A204.1 (cell line): Measurements from ENCODE around the gene LRRC8A.
"Not testable (repeated sequence)": the region's sequence is repeated elsewhere in the genome, so short reads cannot be mapped to it uniquely, and the experiment has no call there.

Experiments
- FAIRE-seq: peaks from 2 replicates; lab custom pipeline; 2012; peaks lifted over from hg19 to GRCh38; lab: Jason Lieb, UNC

Gene LRRC8A

DNA sequence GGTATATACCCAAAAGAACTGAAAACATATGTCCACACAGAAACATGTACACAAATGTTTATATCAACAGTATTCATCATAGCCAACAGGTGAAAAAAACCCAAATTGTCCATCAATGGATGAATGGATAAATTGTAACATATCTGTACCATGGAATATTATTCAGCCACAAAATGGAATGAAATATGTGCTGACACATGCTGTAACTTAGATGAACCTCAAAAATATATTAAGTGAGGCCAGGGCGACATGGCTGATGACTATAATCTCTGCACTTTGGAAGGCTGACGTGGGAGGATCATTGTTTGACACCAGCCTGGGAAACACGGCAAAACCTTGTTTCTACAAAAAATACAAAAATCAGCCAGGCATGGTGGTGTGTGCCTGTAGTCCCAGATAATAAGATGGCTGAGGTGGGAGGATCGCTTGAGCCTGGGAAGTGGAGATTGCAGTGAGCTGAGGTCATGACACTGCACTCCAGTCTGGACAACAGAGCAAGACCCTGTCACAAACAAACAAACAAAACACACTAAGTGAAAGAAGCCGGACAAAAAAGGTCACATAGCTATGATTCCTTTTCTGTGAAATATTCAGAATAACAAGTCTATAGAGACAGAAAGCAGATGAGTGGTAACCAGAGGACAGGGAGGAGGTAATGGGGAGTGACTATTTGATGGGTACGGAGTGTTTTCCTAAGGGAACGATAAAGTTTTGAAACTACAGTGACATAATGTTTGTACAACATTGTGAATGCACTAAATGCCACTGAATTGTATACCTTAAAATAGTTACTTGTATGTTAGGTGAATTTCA is 11.6 kb upstream of the LRRC8A start:
- no peak for FAIRE-seq

GRCh38 chr9:128870941-128871265 is 11.0 kb upstream of the LRRC8A start:
- FAIRE-seq: not testable (repeated sequence)

GRCh38 chr9:128877852-128878251 is 4.1 kb upstream of the LRRC8A start:
- FAIRE-seq: no peak

GRCh38 chr9:128882677-128883603 is 1.0 kb downstream of the LRRC8A start:
- FAIRE-seq: no peak

- no peak for FAIRE-seq
Measured at GRCh38 chr9:128884164-128884563, 2.2 kb downstream of the LRRC8A start.

DNA sequence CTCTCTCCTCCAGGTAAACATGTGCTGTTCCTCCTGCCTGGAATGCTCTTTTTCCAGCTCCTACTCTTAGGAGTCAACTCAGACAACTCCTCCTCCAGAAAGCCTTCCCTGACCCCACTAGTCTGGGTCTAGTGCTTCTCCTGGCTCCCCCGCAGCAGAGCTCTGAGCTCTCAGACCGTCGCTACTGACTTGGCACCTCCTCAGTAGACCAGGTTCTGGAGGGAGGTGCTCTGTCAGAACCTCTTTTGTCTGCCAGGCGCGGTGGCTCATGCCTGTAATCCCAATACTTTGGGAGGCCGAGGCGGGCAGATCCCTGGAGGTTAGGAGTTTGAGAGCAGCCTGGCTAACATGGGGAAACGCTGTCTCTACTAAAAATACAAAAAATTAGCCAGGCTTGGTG is 3.4 kb downstream of the LRRC8A start:
- FAIRE-seq: no peak

GRCh38 chr9:128885798-128886197 is 3.9 kb downstream of the LRRC8A start:
- FAIRE-seq: no peak

- no peak for FAIRE-seq
Measured at GRCh38 chr9:128886211-128886891, 4.4 kb downstream of the LRRC8A start.

DNA sequence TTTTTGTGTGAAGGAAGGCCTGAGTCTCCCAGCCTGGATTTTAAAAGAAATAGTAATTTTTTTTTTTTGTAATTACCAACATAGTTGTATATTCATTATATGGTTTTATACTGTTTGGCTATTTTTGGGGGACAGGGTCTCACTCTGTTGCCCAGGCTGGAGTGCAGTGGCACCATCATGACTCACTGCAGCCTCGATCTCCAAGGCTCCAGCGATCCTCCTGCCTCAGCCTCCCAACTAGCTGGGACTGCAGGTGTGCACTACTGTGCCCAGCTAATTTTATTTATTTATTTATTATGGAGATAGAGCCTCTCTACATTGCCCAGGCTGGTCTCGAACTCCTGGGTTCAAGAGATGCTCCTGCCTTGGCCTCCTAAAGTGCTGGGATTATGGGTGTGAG is 5.1 kb downstream of the LRRC8A start:
- no peak for FAIRE-seq

DNA sequence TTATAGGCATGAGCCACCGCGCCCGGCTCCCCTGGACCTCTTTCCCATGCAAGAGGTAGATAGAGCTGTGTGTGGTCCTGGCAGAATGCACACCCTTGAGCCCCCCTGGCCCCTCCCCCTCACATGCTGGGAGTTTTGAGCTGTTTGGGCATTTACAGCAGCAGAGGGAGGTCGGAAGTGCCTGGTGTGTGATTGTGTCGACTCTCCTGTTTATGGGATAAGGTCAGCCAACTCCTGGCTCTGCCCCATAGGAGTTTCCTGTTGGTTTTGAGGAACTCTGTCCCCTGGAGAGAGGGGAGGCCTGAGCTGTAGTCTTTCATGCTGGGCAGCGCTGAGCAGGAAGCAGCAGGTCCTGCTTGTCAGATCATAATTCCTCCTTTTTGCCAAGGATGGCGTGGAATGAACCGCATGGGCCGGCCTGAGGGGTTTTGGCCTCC is 6.0 kb downstream of the LRRC8A start:
- FAIRE-seq: no peak

DNA sequence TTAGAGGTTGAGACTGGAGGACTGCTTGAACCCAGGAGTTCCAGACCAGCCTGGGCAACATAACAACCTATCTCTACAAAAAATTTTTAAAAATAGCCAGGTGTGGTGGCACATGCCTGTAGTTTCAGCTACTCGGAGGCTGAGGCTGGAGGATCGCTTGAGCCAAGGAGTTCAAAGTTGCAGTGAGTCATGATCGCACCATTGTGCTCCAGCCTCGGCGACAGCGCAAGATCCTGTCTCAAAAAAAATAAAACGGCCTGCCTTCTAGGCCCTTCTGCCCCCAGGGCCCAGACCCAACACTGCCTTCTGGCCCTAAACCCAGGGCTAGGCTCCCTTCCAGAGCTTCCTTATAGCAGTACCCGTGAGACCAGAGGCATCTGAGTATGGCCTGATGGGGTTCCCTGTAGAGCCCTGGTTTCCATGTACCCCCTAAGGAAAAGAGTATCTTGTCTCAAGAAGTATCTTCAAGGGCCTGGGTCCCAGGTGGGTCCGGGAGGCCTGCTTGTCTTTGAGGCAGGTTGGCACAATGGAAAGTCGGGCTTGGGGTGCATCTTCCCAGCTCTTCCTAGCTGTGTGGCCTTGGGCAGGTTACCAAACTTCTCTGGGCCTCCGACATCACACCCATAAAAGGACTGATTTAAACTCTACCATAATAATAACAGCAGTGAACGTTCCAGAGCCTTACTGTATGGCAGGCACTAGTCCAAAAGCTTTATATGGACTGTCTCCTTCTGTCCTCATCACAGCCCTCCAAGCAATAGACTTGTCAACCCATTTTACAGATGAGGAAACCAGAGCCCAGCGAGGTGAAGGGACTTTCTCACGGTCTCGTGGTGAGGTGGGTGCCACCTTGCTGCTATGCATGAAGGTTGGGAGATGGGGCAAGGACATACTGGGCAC is 9.6 kb downstream of the LRRC8A start:
- no peak for FAIRE-seq

DNA sequence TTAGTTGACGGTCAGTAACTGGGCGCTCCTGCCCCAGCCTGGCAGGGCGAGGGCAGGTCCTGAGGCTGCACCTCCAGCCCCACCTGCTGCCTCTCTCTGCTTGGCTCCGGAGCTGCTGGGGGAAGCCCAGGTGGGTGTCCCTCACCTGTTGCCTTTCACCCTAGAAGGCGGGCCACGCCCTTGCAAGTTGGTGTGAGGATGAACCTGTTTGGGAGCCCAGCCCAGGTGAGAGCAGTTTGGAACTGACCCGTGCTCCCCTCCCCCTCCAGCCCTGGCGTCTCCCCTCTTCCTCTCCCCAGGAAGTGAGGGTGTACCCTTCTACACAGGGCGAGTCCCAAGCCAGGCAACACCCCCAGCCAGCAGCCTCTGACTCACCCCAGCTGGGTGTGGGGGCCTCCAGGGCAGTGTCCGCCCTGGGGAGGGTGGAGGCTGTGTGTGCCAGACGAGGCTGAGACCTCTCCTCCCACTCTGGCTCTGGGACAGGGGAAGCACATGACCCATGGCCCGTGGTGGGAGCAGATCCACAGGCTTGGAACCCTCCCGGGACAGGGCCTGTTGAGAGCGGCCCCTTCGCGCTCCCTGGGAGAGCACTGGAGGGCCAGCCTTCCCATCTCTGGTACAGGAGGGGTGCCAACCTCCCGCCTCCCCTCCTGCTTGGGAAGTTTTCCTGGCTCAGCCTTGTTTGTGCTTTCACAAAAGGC is 10.4 kb downstream of the LRRC8A start:
- no peak for FAIRE-seq

- FAIRE-seq: no peak
Measured at GRCh38 chr9:128893354-128893753, 11.4 kb downstream of the LRRC8A start.

GRCh38 chr9:128894764-128895163 is 12.8 kb downstream of the LRRC8A start:
- FAIRE-seq: no peak

DNA sequence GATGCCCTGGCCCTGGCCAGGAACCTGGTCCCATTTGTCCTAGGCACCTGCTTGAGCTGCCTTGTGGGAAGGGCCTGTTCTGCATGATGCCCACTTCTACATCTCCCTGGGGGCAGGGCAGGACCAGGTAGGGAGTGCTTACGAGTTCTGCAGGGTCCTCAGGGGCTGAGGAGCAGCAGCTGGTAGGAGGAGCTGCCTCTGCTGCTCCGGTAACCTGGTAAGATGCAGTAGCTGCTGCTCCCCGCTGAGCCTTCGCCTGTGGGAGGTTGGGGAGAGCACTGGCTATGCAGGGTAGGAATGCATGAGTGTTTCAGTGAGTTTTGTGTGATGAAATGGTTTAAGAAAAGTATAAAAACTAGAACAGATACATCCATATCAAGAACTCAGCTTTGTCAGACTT is 13.6 kb downstream of the LRRC8A start:
- FAIRE-seq: no peak

DNA sequence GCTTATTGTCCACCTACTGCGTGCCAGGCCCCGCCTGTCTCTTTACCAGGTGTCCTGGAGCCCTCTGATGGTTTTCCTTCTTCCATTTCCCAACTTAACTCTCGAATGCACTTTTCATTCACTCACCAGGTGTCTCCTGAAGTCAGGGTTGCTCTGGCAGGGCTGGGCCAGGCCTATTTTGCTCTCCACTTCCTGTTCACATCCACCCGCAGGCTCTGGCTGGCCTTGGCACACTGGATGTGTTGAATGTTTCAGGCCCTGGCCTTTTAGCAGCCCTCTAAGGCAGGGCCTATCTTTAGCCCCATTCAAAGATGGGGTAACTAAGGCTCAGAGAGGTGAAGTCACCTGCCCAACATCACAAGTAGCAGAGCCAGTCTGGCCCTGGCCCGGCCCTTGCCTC is 16.4 kb downstream of the LRRC8A start:
- FAIRE-seq: no peak

GRCh38 chr9:128898845-128899565 is 17.1 kb downstream of the LRRC8A start:
- FAIRE-seq: no peak

- no peak for FAIRE-seq
Measured at GRCh38 chr9:128899566-128900322, 17.8 kb downstream of the LRRC8A start.

- FAIRE-seq: no peak
Measured at GRCh38 chr9:128901379-128901778, 19.4 kb downstream of the LRRC8A start.

GRCh38 chr9:128901822-128902221 is 19.9 kb downstream of the LRRC8A start:
- FAIRE-seq: no peak
